LHCN-M2 (cell line): ENCODE results near the gene KCNC4. TPM values are rescaled to one million over a fixed set of nuclear protein-coding genes. Genes with fewer than 3 reads are reported as not detected.

ENCODE experiments used
- DNase-seq: peaks from one replicate; pipeline ENCODE4 v3.0.0-alpha.2; 2012; ENCODE audit warnings: low read depth
- total RNA-seq: library from RNA; depleted of rRNA; stranded (reverse); fragments of >200 nt; gene quantifications from 2 replicates; pipeline ENCODE4 v1.2.3, GENCODE V29; 2014

KCNC4 gene
- total RNA-seq, 1 experiment from 2014 or later = 0.46 TPM

GRCh38 chr1:110229348-110230001 lies 19.4 kb downstream of the KCNC4 start:
- no peak for DNase-seq

GRCh38 chr1:110230381-110231199 lies 20.5 kb downstream of the KCNC4 start:
- DNase-seq = no peak

GRCh38 chr1:110233861-110234260 lies 23.7 kb downstream of the KCNC4 start:
- no peak for DNase-seq

GRCh38 chr1:110234691-110235090 lies 24.6 kb downstream of the KCNC4 start:
- no peak for DNase-seq

- DNase-seq = no peak
Measured at GRCh38 chr1:110235181-110235833, 25.2 kb downstream of the KCNC4 start.

- DNase-seq = peak; percentile 29
Measured at GRCh38 chr1:110235834-110236682, 25.9 kb downstream of the KCNC4 start.

- DNase-seq = no peak
Measured at GRCh38 chr1:110237386-110238152, 27.5 kb downstream of the KCNC4 start.

- peak; percentile 23 for DNase-seq
Measured at GRCh38 chr1:110239441-110240430, 29.6 kb downstream of the KCNC4 start.

- DNase-seq = no peak
Measured at GRCh38 chr1:110240476-110241210, 30.5 kb downstream of the KCNC4 start.

GRCh38 chr1:110241516-110241915 lies 31.4 kb downstream of the KCNC4 start:
- DNase-seq = no peak

GRCh38 chr1:110242062-110242461 lies 31.9 kb downstream of the KCNC4 start:
- no peak for DNase-seq

- DNase-seq = no peak
Measured at GRCh38 chr1:110242731-110243130, 32.6 kb downstream of the KCNC4 start.

- DNase-seq = no peak
Measured at GRCh38 chr1:110243146-110243545, 33.0 kb downstream of the KCNC4 start.

GRCh38 chr1:110243574-110243973 lies 33.5 kb downstream of the KCNC4 start:
- no peak for DNase-seq

GRCh38 chr1:110245876-110246620 lies 35.9 kb downstream of the KCNC4 start:
- DNase-seq = no peak

- DNase-seq = peak; percentile 1
Measured at GRCh38 chr1:110248746-110249145, 38.6 kb downstream of the KCNC4 start.

- DNase-seq = no peak
Measured at GRCh38 chr1:110249256-110249655, 39.1 kb downstream of the KCNC4 start.

- DNase-seq = no peak
Measured at GRCh38 chr1:110250008-110250407, 39.9 kb downstream of the KCNC4 start.
